GM12878 (cell line): ENCODE data around the gene PCCA. TPM values are rescaled to one million over a fixed set of nuclear protein-coding genes. Genes with fewer than 3 reads are reported as not detected.

Experiments used
- BCL11A ChIP-seq: IDR thresholded peaks from 2 replicates; pipeline ENCODE4 v1.6.1; 2011; ENCODE audit warnings: low read depth, low read length
- BHLHE40 ChIP-seq, 2 experiments: fragments of 450-650 bp in 1 of 2; IDR thresholded peaks; 2 replicates each; pipeline ENCODE4 v1.6.1; 2011 to 2017; ENCODE audit warnings: low read depth in 2 of 2, borderline replicate concordance in 1 of 2, improper control_type of control experiment in 1 of 2, low read length in 1 of 2, mild to moderate bottlenecking in 1 of 2
- CBX5 ChIP-seq: sonication (generic); IDR thresholded peaks from 2 replicates; pipeline ENCODE4 v1.6.1; 2016; ENCODE audit warnings: low read depth, moderate library complexity, mild to moderate bottlenecking, inconsistent platforms
- CHD1 ChIP-seq: IDR thresholded peaks from 2 replicates; pipeline ENCODE4 v1.6.1; 2012; ENCODE audit warnings: low read depth, low read length, improper control_type of control experiment
- CHD2 ChIP-seq: IDR thresholded peaks from 2 replicates; pipeline ENCODE4 v1.6.1; 2011; ENCODE audit warnings: low read depth, low read length, improper control_type of control experiment, borderline replicate concordance
- E2F4 ChIP-seq: IDR thresholded peaks from 2 replicates; pipeline ENCODE4 v1.6.1; 2012; ENCODE audit warnings: low read depth, low read length, improper control_type of control experiment
- FOXK2 ChIP-seq: fragments of 450-650 bp; IDR thresholded peaks from 2 replicates; pipeline ENCODE4 v1.6.1; 2017; ENCODE audit warnings: mild to moderate bottlenecking, moderate library complexity
- NFIC ChIP-seq: IDR thresholded peaks from 2 replicates; pipeline ENCODE4 v1.6.1; 2012; ENCODE audit warnings: low read depth, mild to moderate bottlenecking, inconsistent platforms, low read length, moderate library complexity
- NFYB ChIP-seq: IDR thresholded peaks from 2 replicates; pipeline ENCODE4 v1.6.1; 2011; ENCODE audit warnings: low read depth, mild to moderate bottlenecking, low read length, improper control_type of control experiment, moderate library complexity; ENCODE audit not compliant: insufficient read depth
- NKRF ChIP-seq: fragments of 450-650 bp; conservative IDR thresholded peaks from 2 replicates; pipeline ENCODE4 v1.6.1; 2017; ENCODE audit warnings: mild to moderate bottlenecking, moderate library complexity
- PBX3 ChIP-seq: IDR thresholded peaks from 2 replicates; pipeline ENCODE4 v1.6.1; 2011; ENCODE audit warnings: mild to moderate bottlenecking, low read depth, low read length, moderate library complexity; ENCODE audit not compliant: insufficient replicate concordance
- SREBF2 ChIP-seq: IDR thresholded peaks from 2 replicates; pipeline ENCODE4 v1.6.1; 2012; ENCODE audit warnings: mild to moderate bottlenecking, low read length
- SUPT20H ChIP-seq: IDR thresholded peaks from 2 replicates; pipeline ENCODE4 v1.6.1; 2011; ENCODE audit warnings: low read depth, mild to moderate bottlenecking, low read length, moderate library complexity, borderline replicate concordance; ENCODE audit not compliant: control insufficient read depth
- TARDBP ChIP-seq: IDR thresholded peaks from 2 replicates; pipeline ENCODE4 v1.6.1; 2016; ENCODE audit warnings: borderline replicate concordance
- TCF12 ChIP-seq: IDR thresholded peaks from 2 replicates; pipeline ENCODE4 v1.6.1; 2011; ENCODE audit warnings: low read depth, mild to moderate bottlenecking, low read length
- TCF3 ChIP-seq: IDR thresholded peaks from 2 replicates; pipeline ENCODE4 v1.6.1; 2012; ENCODE audit warnings: low read depth, mild to moderate bottlenecking, low read length, borderline replicate concordance; ENCODE audit not compliant: insufficient read depth
- ZNF217 ChIP-seq: fragments of 450-650 bp; IDR thresholded peaks from 2 replicates; pipeline ENCODE4 v1.6.1; 2017; ENCODE audit warnings: antibody characterized with exemption, mild to moderate bottlenecking
- ZNF274 ChIP-seq: IDR thresholded peaks from one replicate; pipeline ENCODE4 v1.8.0; 2011; ENCODE audit not compliant: insufficient read length, insufficient read depth
- polyA plus RNA-seq, 11 experiments: library from polyadenylated mRNA; depleted of rRNA in 4 of 11; unstranded in 6 of 11; stranded (reverse) in 5 of 11; fragments of >200 nt; fragmentation: Nextera tagmentation in 4 of 11; fragmentation: Illumina TruSeq in 1 of 11; extraction: Ambion mirVana in 4 of 11; extraction: Trizol in 1 of 11; gene quantifications; 1 replicate in 1 of 11; 2 replicates in 10 of 11; pipeline versions ENCODE4 v1.2.1 to v1.2.3, GENCODE V29; 2011 to 2016; ENCODE audit warnings: inconsistent platforms in 2 of 11, missing spikeins in 2 of 11, low read depth in 1 of 11
- total RNA-seq, 4 experiments: library from RNA; depleted of rRNA in 3 of 4; stranded (reverse); fragments of >200 nt in 3 of 4; fragmentation: Illumina TruSeq in 1 of 4; extraction: Trizol in 1 of 4; gene quantifications; 2 replicates each; pipeline versions ENCODE4 v1.2.1 to v1.2.3, GENCODE V29; 2013 to 2021
- TF ChIP-seq, protein P1 (sequence below): fragments of 450-650 bp; IDR thresholded peaks from 2 replicates; pipeline ENCODE4 v1.6.1; 2018; ENCODE audit warnings: borderline replicate concordance, mild to moderate bottlenecking; ENCODE audit not compliant: partially characterized antibody
- TF ChIP-seq, protein P2 (sequence below): IDR thresholded peaks from 2 replicates; pipeline ENCODE4 v1.6.1; 2012; ENCODE audit warnings: low read depth, low read length, improper control_type of control experiment

Gene PCCA
- total and polyA plus RNA-seq, 10 of the 15 experiments (the other 5 are each of a cell fraction or from before 2014, with no cell fraction given) = 5.9 to 18.2 (median 12.4) TPM

DNA sequence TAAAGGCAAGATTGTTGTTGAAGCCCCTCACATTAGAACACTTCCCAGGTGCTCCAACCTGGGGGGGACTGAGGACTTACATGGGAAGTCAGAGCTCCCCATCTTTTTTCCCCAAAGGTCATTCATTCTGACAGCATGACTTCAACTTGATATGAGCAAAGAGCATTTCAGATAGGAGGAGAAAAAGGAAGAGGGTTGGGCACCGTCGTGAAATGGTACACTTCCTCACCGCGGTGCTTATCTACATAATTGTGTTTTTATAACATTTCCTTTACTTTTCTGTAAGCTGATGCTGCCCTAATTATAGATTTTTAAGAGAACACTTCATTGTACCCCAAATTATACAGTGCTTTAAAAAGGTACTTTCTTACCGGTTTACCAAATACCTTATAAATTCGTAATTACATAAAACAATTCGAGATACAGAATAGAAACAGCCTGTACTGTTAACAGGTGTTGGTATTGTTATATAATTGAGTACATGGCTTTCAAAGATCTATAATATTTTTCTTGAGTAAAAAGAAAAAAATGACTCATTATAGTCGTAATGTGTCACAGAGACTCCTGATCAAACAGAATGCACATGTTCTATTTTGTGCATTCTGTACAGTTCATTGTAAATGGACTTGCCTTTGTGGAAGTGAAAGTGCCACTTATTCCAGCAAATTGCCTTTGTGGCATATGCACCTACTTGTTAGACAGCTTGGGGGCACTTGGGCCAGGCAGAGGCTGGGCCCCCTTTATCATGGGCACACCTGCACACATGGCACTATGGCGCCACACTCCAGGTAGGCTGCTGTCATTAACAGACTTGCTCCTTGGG, 417.9 kb downstream of the PCCA start (continued):
- TF ChIP-seq PBX3 = no peak
- no peak for TF ChIP-seq NKRF
- TF ChIP-seq NFYB = no peak
- TF ChIP-seq BHLHE40 (IDR thresholded peaks at IDR 0.05; ENCODE audit: borderline replicate concordance in 1 of 2, low read depth in 2 of 2, low read length in 1 of 2) = peak in 1 of 2 experiments; percentile 37; a peak in 1 of 4 replicates
- no peak for TF ChIP-seq ZNF217
- no peak for TF ChIP-seq CHD2
- TF ChIP-seq E2F4 = no peak
- TF ChIP-seq TARDBP = no peak
- no peak for TF ChIP-seq CBX5
- TF ChIP-seq, protein P1, sequence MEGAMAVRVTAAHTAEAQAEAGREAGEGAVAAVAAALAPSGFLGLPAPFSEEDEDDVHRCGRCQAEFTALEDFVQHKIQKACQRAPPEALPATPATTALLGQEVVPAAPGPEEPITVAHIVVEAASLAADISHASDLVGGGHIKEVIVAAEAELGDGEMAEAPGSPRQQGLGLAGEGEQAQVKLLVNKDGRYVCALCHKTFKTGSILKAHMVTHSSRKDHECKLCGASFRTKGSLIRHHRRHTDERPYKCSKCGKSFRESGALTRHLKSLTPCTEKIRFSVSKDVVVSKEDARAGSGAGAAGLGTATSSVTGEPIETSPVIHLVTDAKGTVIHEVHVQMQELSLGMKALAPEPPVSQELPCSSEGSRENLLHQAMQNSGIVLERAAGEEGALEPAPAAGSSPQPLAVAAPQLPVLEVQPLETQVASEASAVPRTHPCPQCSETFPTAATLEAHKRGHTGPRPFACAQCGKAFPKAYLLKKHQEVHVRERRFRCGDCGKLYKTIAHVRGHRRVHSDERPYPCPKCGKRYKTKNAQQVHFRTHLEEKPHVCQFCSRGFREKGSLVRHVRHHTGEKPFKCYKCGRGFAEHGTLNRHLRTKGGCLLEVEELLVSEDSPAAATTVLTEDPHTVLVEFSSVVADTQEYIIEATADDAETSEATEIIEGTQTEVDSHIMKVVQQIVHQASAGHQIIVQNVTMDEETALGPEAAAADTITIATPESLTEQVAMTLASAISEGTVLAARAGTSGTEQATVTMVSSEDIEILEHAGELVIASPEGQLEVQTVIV = no peak
- no peak for TF ChIP-seq SUPT20H
- no peak for TF ChIP-seq FOXK2
- TF ChIP-seq SREBF2 = no peak
- TF ChIP-seq BCL11A = peak; percentile 65
- TF ChIP-seq NFIC = peak; percentile 55; the same call in 1 of the 2 replicates
- no peak for TF ChIP-seq ZNF274
- TF ChIP-seq CHD1 = no peak
- TF ChIP-seq TCF3 = no peak
- TF ChIP-seq, protein P2, sequence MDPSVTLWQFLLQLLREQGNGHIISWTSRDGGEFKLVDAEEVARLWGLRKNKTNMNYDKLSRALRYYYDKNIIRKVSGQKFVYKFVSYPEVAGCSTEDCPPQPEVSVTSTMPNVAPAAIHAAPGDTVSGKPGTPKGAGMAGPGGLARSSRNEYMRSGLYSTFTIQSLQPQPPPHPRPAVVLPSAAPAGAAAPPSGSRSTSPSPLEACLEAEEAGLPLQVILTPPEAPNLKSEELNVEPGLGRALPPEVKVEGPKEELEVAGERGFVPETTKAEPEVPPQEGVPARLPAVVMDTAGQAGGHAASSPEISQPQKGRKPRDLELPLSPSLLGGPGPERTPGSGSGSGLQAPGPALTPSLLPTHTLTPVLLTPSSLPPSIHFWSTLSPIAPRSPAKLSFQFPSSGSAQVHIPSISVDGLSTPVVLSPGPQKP = no peak
- TF ChIP-seq TCF12 = no peak
